AG04449 (cell line): ENCODE results near the gene ABLIM2.
"Not testable (repeated sequence)": the region's sequence is repeated elsewhere in the genome, so short reads cannot be mapped to it uniquely, and the experiment has no call there.

Experiments used
- CTCF ChIA-PET: fragments of 350-600 bp; formaldehyde crosslinking; extraction: SDS; loops from one replicate; lab custom pipeline; 2021; ENCODE audit warnings: antibody characterized with exemption; lab: Yijun Ruan, JAX
- POLR2A ChIA-PET: fragments of 400-600, 350-600 bp; formaldehyde crosslinking; extraction: SDS; loops from one replicate; lab custom pipeline; 2020; ENCODE audit warnings: antibody characterized with exemption, inconsistent platforms; lab: Yijun Ruan, JAX
- DNase-seq: peaks from one replicate; pipeline ENCODE4 v3.0.0-alpha.2; 2010; ENCODE audit warnings: low read depth, low spot score
- H3K4me3 ChIP-seq: 2 replicates; pipeline ENCODE4 v1.5.1; 2011; ENCODE audit warnings: low read depth, mild to moderate bottlenecking, control low read depth, low read length
- TF ChIP-seq, protein P1 (sequence below): IDR thresholded peaks from one replicate; pipeline ENCODE4 v1.5.1; 2011; ENCODE audit warnings: mild to moderate bottlenecking, moderate library complexity, low read length, control low read depth, inconsistent platforms; ENCODE audit not compliant: insufficient read depth; ENCODE audit errors: missing control alignments

Gene ABLIM2

DNA sequence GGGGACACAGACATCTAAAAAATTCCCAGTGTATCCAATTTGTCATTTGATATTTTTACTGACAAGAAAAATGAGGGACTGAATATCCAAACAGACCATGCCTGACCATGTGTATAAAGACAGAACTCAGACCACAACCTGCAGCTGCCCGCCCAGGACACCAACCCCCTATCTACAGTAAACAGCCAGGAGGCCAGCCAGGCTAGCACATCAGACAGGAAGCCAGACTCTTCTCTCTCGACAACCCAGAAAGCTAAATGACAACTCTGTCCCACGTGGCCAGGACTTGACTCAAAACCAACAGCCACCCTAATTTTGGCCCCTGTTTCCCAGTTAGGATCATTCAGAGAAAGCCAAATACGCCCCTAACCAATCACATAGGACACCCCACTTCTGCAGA lies 234.0 kb downstream of the ABLIM2 start:
- TF ChIP-seq, protein P1, sequence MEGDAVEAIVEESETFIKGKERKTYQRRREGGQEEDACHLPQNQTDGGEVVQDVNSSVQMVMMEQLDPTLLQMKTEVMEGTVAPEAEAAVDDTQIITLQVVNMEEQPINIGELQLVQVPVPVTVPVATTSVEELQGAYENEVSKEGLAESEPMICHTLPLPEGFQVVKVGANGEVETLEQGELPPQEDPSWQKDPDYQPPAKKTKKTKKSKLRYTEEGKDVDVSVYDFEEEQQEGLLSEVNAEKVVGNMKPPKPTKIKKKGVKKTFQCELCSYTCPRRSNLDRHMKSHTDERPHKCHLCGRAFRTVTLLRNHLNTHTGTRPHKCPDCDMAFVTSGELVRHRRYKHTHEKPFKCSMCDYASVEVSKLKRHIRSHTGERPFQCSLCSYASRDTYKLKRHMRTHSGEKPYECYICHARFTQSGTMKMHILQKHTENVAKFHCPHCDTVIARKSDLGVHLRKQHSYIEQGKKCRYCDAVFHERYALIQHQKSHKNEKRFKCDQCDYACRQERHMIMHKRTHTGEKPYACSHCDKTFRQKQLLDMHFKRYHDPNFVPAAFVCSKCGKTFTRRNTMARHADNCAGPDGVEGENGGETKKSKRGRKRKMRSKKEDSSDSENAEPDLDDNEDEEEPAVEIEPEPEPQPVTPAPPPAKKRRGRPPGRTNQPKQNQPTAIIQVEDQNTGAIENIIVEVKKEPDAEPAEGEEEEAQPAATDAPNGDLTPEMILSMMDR, result no peak
- DNase-seq, result no peak
- POLR2A ChIA-PET, result interaction anchor here (0.6 to 1.1 kb wide), 2 partner anchors 11 to 82 kb away, joined by 3 to 5 read pairs; no protein-coding TSS in a partner anchor
- H3K4me3 ChIP-seq, result no peak overlapping the region
- CTCF ChIA-PET, result interaction anchor here (0.8 to 2.8 kb wide), 4 partner anchors 11 to 62 kb away, joined by 3 to 12 read pairs (median 8); no protein-coding TSS in a partner anchor

DNA sequence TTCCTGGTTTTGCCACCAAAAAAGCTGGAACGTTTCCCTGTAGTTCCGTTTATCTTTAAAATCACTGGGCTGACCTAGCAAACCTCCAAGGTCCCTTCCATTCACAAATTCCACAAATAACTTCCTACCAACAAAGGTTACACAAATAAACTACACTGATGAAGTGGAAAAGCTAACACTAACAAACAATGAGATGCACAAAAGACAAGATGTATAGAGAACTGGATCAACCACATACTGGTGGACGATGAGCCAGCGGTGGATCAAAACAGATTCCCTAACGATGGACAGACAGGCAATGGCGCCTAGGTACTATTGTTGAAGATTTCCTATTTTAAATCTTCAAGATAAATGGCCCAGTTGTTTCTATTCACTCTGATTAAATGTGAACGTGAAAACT lies 234.4 kb downstream of the ABLIM2 start:
- no peak overlapping the region for H3K4me3 ChIP-seq
- DNase-seq, result no peak
- ChIA-PET CTCF (interaction anchor here (0.8 to 2.4 kb wide), 3 partner anchors 12 to 63 kb away, joined by 3 to 10 read pairs (median 5); no protein-coding TSS in a partner anchor), POLR2A (interaction anchor here (1.1 kb wide), 1 partner anchor 10 kb away, joined by 3 read pairs; no protein-coding TSS in a partner anchor)
- TF ChIP-seq, protein P1, result no peak

DNA sequence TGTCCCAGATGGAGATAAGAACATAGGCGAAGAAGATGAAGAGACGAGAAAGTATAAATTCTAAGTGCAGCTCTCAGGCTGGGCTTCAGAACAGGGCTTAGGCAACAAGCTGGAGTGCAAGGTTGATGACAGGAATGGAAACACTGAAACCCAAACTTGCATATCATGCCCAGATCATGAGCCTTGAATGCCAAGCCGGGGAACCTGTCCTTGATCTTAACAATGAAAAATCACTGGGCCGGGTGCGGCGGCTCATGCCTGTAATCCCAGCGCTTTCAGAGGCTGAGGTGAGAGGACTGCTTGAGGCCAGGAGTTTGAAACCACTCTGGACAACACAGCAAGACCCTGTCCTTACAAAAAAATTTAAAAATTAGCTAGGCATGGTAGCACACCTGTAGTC lies 236.1 kb downstream of the ABLIM2 start:
- no peak overlapping the region for H3K4me3 ChIP-seq
- CTCF ChIA-PET, result interaction anchor here (1.1 to 2.4 kb wide), 5 partner anchors 9 to 120 kb away, joined by 3 to 10 read pairs (median 5); no protein-coding TSS in a partner anchor
- TF ChIP-seq, protein P1, result no peak
- no peak for DNase-seq
- POLR2A ChIA-PET, result no interaction called here

- TF ChIP-seq, protein P1, result no peak
- no peak overlapping the region for H3K4me3 ChIP-seq
- DNase-seq, result no peak
- CTCF ChIA-PET, result interaction anchor here (1.0 kb wide), 1 partner anchor 116 kb away, joined by 3 read pairs; no protein-coding TSS in a partner anchor
- POLR2A ChIA-PET, result no interaction called here
Observed at GRCh38 chr4:7918981-7919380, 239.6 kb downstream of the ABLIM2 start.

GRCh38 chr4:7918187-7918586 lies 240.4 kb downstream of the ABLIM2 start:
- CTCF ChIA-PET, H3K4me3 ChIP-seq, POLR2A ChIA-PET, DNase-seq: not testable (repeated sequence)

GRCh38 chr4:7917669-7918068 lies 240.9 kb downstream of the ABLIM2 start:
- TF ChIP-seq, protein P1, result no peak
- no peak for DNase-seq
- POLR2A ChIA-PET, result no interaction called here
- H3K4me3 ChIP-seq, result no peak overlapping the region
- CTCF ChIA-PET, result interaction anchor here (2.8 kb wide), 1 partner anchor 9 kb away, joined by 6 read pairs; no protein-coding TSS in a partner anchor

GRCh38 chr4:7915875-7916242 lies 242.8 kb downstream of the ABLIM2 start:
- no peak overlapping the region for H3K4me3 ChIP-seq
- POLR2A ChIA-PET, result no interaction called here
- CTCF ChIA-PET, result interaction anchor here (0.9 to 2.8 kb wide), 2 partner anchors 10 to 12 kb away, joined by 3 to 6 read pairs; no protein-coding TSS in a partner anchor

More at GRCh38 chr4:7915875-7916242, 242.8 kb downstream of the ABLIM2 start:
- DNase-seq, result no peak
- TF ChIP-seq, protein P1, result no peak
